K562 treated with DMSO at 1 percent for 4 hours (cell line): ENCODE results near the gene RTP5. TPM values are rescaled to one million over a fixed set of nuclear protein-coding genes. Genes with fewer than 3 reads are reported as not detected.

Experiments
- total RNA-seq: library from RNA; unstranded; fragments of 300-600 nt; gene quantifications from 2 replicates; pipeline ENCODE4 v1.2.3, GENCODE V29; 2022; ENCODE audit not compliant: insufficient read depth

The RTP5 gene
- total RNA-seq = not detected in 2 replicates

DNA sequence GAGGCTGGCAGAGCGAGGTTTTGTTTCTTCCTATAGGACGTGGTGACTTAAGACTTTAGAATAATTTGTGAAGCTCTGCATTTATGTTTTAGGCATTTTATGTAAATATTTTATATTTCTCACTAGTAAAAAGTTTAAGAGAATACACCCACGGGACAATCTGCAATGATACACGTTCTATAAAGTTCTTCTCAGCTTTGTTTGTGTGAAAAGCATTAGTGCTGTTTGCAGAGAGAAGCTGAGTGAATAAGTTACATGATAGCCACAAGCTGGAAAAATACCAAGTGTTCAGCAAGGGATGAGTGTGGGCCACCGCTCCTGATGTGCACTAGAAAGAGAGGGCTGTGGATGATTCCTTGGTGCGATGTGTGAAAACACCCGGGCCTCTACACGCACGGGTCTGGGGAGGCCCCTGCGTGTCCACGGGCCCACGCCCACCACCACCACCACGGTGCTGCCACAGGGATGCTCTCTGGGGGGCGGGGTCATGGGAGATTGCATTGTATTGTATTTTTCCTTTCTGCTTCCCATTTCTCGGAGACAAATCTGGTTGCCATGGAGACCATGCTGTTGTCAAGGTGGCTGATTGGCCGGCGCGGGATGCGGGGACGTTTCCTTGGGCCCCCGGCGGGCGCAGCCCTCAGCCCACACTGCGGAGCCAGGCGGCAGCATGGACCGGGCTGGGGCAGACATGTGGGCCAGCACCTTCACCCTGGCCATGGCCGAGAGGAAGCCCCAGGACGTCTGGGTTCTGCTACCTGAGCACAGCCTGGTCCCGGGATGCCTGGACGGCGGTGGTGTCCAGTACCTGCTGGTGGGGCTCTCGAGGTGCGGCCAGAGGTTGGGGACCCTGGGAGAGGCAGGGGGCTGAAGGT is at the start of gene RTP5:
TSS of gene RTP5 (plus strand) at position 643 of the 875 bp plus-strand sequence. CDS start at position 671, 28 bp downstream.

DNA sequence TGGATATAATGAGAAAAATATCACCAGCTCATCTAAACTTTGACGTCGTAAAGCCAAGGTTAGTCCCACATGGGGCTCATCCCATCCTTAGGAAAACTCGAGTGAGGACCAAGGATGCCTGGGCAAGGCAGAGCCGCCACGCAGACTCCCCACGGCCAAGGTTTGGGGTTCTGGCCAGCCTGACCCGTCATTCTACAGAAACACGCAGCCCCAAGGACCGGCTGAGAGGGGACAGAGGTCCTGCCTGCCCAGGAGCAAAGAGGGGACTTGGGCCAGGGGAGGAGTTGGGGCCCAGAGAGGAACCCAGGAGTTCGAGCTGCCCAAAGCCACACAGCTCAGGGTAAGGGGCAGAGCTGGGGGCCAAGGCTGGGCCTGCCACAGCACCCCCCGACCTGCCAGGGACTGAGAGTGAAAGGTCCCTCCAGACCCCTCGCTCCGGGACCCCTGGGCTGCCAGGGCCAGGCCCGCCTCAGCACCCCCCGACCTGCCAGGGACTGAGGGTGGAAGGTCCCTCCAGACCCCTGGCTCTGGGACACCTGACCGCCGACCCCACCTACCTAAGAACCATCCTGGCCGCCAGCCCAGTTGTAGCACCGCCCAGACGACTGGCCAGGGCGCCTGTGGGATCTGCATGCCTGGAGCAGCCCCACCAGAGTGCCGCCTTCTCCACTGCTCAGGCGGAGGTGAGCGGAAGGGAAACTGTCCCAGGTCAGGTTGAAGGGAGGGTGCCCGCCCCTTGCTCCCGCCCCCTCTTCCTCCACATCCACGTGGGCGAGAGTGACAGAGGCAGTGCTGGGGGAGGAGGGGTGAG is 11.1 kb upstream of the RTP5 start, which contains the start of gene PDCD1:
TSS of gene PDCD1 (minus strand) at position 689 of the 811 bp plus-strand sequence. CDS start at position 633, 56 bp downstream.

Other genes starting within 250 kb of the RTP5 start
- 28.0 and 35.8 TPM in 2 replicates for gene THAP4, start 232.6 kb upstream of the RTP5 start, total RNA-seq
- 45.5 and 51.2 TPM in 2 replicates for gene ATG4B, start 232.0 kb upstream of the RTP5 start, total RNA-seq
- gene DTYMK, start 182.9 kb upstream of the RTP5 start, total RNA-seq = 76.6 and 86.8 TPM in 2 replicates
- 9.6 and 14.5 TPM in 2 replicates for gene ING5, start 167.7 kb upstream of the RTP5 start, total RNA-seq
- gene D2HGDH, start 135.1 kb upstream of the RTP5 start, total RNA-seq = 12.8 and 15.1 TPM in 2 replicates
- 1.0 TPM in 1 of 2 replicates, not detected in the other for gene GAL3ST2, start 92.9 kb upstream of the RTP5 start, total RNA-seq
- gene NEU4, start 60.5 kb upstream of the RTP5 start, total RNA-seq = 2.4 TPM in 1 of 2 replicates, not detected in the other
- gene PDCD1, start 10.8 kb upstream of the RTP5 start, total RNA-seq = 0.77 TPM in 1 of 2 replicates, not detected in the other